Mesendoderm (in vitro differentiated cells): ENCODE data around the gene ST6GALNAC4.

Experiments used
- DNase-seq: peaks from one replicate; pipeline ENCODE4 v3.0.0; 2013
- H2AK5ac ChIP-seq: 2 replicates; pipeline ENCODE4 v1.6.1; 2013; ENCODE audit warnings: low read length, inconsistent platforms
- H2BK120ac ChIP-seq: 2 replicates; pipeline ENCODE4 v1.6.1; 2013; ENCODE audit warnings: low read depth, mild to moderate bottlenecking, low read length, moderate library complexity, mixed read lengths
- H2BK15ac ChIP-seq: replicated peaks from 2 replicates; pipeline ENCODE4 v1.6.1; 2013; ENCODE audit warnings: low read depth, mild to moderate bottlenecking, moderate library complexity
- H2BK5ac ChIP-seq: 2 replicates; pipeline ENCODE4 v1.6.1; 2013; ENCODE audit warnings: low read length, inconsistent platforms
- H3K18ac ChIP-seq: 2 replicates; pipeline ENCODE4 v1.6.1; 2013; ENCODE audit warnings: mild to moderate bottlenecking, low read length, mixed read lengths
- H3K23ac ChIP-seq: one replicate; pipeline ENCODE4 v1.6.1; 2013; ENCODE audit warnings: low read length
- H3K27ac ChIP-seq: 2 replicates; pipeline ENCODE4 v1.5.1; 2013; ENCODE audit warnings: low read depth, mild to moderate bottlenecking, inconsistent platforms, low read length, moderate library complexity
- H3K27me3 ChIP-seq: 2 replicates; pipeline ENCODE4 v1.6.1; 2013; ENCODE audit warnings: low read length, control low read depth, mild to moderate bottlenecking, inconsistent platforms; ENCODE audit not compliant: insufficient read depth, poor library complexity
- H3K36me3 ChIP-seq: 2 replicates; pipeline ENCODE4 v1.6.1; 2013; ENCODE audit warnings: low read length, inconsistent platforms; ENCODE audit not compliant: control insufficient read depth, insufficient read depth
- H3K4ac ChIP-seq: one replicate; pipeline ENCODE4 v1.6.1; 2013; ENCODE audit warnings: low read depth, mild to moderate bottlenecking, low read length, moderate library complexity
- H3K4me1 ChIP-seq: 2 replicates; pipeline ENCODE4 v1.6.1; 2013; ENCODE audit warnings: low read depth, low read length, inconsistent platforms; ENCODE audit not compliant: control insufficient read depth
- H3K4me2 ChIP-seq: 2 replicates; pipeline ENCODE4 v1.6.1; 2013; ENCODE audit warnings: low read length
- H3K4me3 ChIP-seq: 2 replicates; pipeline ENCODE4 v1.5.1; 2013; ENCODE audit warnings: mild to moderate bottlenecking, low read length
- H3K56ac ChIP-seq: one replicate; pipeline ENCODE4 v1.6.1; 2013; ENCODE audit warnings: low read length
- H3K79me1 ChIP-seq: 2 replicates; pipeline ENCODE4 v1.6.1; 2013; ENCODE audit warnings: low read length, inconsistent platforms
- H3K79me2 ChIP-seq: 2 replicates; pipeline ENCODE4 v1.6.1; 2013; ENCODE audit warnings: mild to moderate bottlenecking, low read length; ENCODE audit not compliant: control insufficient read depth, insufficient read depth
- H3K9ac ChIP-seq: 2 replicates; pipeline ENCODE4 v1.6.1; 2013; ENCODE audit warnings: low read length, inconsistent platforms
- H4K5ac ChIP-seq: one replicate; pipeline ENCODE4 v1.6.1; 2013; ENCODE audit warnings: low read length
- H4K8ac ChIP-seq: one replicate; pipeline ENCODE4 v1.6.1; 2013; ENCODE audit warnings: low read depth, mild to moderate bottlenecking, control low read depth, low read length, moderate library complexity
- WGBS: extraction: QIAGEN DNeasy Blood & Tissue Kit; methylation state at CpG from one replicate; pipeline ENCODE4 v1.1.7; 2013; ENCODE audit warnings: low lambda C conversion rate, missing lambda C conversion rate; ENCODE audit not compliant: insufficient coverage; ENCODE audit errors: extremely low coverage; 5-methylcytosine and 5-hydroxymethylcytosine counted together

The ST6GALNAC4 gene

GRCh38 chr9:127897193-127897692 lies 19.6 kb downstream of the ST6GALNAC4 start:
- H3K4me2 ChIP-seq = no peak overlapping the region
- H2AK5ac ChIP-seq = no peak overlapping the region
- no peak overlapping the region for H4K8ac ChIP-seq
- H2BK15ac ChIP-seq = no peak overlapping the region
- DNase-seq = peak; percentile 87
- no peak overlapping the region for H3K23ac ChIP-seq
- H4K5ac ChIP-seq = no peak overlapping the region
- no peak overlapping the region for H3K18ac ChIP-seq
- no peaks in the 10 kb centered on the region for H3K4me1 ChIP-seq
- peak overlapping the region; percentile 12 for H3K56ac ChIP-seq
- peaks cover 4% of the 10 kb centered on the region for H3K36me3 ChIP-seq
- H3K9ac ChIP-seq = peak overlapping the region; percentile 19
- H3K4me3 ChIP-seq = no peak overlapping the region
- H3K27ac ChIP-seq = no peak overlapping the region
- no peaks in the 10 kb centered on the region for H3K79me1 ChIP-seq
- H3K27me3 ChIP-seq = no peaks in the 10 kb centered on the region
- H3K4ac ChIP-seq = no peak overlapping the region
- no peak overlapping the region for H2BK5ac ChIP-seq
- H3K79me2 ChIP-seq = no peaks in the 10 kb centered on the region
- H2BK120ac ChIP-seq = no peak overlapping the region
- no CpG with 5 or more reads among the region's 19 CpGs for WGBS

- Histone ChIP-seq H3K56ac (no peak overlapping the region), H2AK5ac (no peak overlapping the region), H3K27ac (no peak overlapping the region), H3K79me2 (no peaks in the 10 kb centered on the region), H2BK15ac (no peak overlapping the region), H3K23ac (no peak overlapping the region), H4K8ac (no peak overlapping the region), H4K5ac (no peak overlapping the region), H2BK5ac (no peak overlapping the region), H3K4me2 (no peak overlapping the region), H3K4me3 (no peak overlapping the region), H3K4ac (no peak overlapping the region), H3K4me1 (no peaks in the 10 kb centered on the region), H3K79me1 (no peaks in the 10 kb centered on the region), H3K9ac (no peak overlapping the region), H2BK120ac (no peak overlapping the region), H3K27me3 (no peaks in the 10 kb centered on the region), H3K36me3 (peaks cover 4% of the 10 kb centered on the region), H3K18ac (no peak overlapping the region)
- DNase-seq = no peak
- WGBS = no CpG with 5 or more reads among the region's 16 CpGs
Measured at GRCh38 chr9:127896395-127897192, 20.2 kb downstream of the ST6GALNAC4 start.

- Histone ChIP-seq H3K4me1 (no peaks in the 10 kb centered on the region), H3K4me2 (no peak overlapping the region), H3K27me3 (no peaks in the 10 kb centered on the region), H3K9ac (no peak overlapping the region), H3K23ac (no peak overlapping the region), H3K27ac (no peak overlapping the region), H2BK15ac (no peak overlapping the region), H3K4ac (no peak overlapping the region), H4K8ac (no peak overlapping the region), H2BK5ac (no peak overlapping the region), H3K79me1 (no peaks in the 10 kb centered on the region), H3K36me3 (peaks cover 4% of the 10 kb centered on the region), H2BK120ac (no peak overlapping the region), H2AK5ac (no peak overlapping the region), H3K56ac (no peak overlapping the region), H4K5ac (no peak overlapping the region), H3K79me2 (no peaks in the 10 kb centered on the region), H3K4me3 (no peak overlapping the region), H3K18ac (no peak overlapping the region)
- no peak for DNase-seq
- WGBS = no CpG with 5 or more reads among the region's 8 CpGs
Measured at GRCh38 chr9:127895811-127896210, 21.0 kb downstream of the ST6GALNAC4 start.

GRCh38 chr9:127893392-127893791 lies 23.4 kb downstream of the ST6GALNAC4 start:
- H3K36me3 ChIP-seq = peaks cover 6% of the 10 kb centered on the region
- DNase-seq = no peak
- no peak overlapping the region for H2BK15ac ChIP-seq
- H3K23ac ChIP-seq = no peak overlapping the region
- H3K79me1 ChIP-seq = no peaks in the 10 kb centered on the region
- no peak overlapping the region for H4K8ac ChIP-seq
- no peaks in the 10 kb centered on the region for H3K27me3 ChIP-seq
- no peak overlapping the region for H2AK5ac ChIP-seq
- H2BK5ac ChIP-seq = no peak overlapping the region
- no peak overlapping the region for H4K5ac ChIP-seq
- no peak overlapping the region for H2BK120ac ChIP-seq
- H3K4me1 ChIP-seq = no peaks in the 10 kb centered on the region
- no peak overlapping the region for H3K4me2 ChIP-seq
- no peak overlapping the region for H3K27ac ChIP-seq
- H3K56ac ChIP-seq = no peak overlapping the region
- H3K18ac ChIP-seq = no peak overlapping the region
- no peak overlapping the region for H3K4me3 ChIP-seq
- WGBS = no CpG with 5 or more reads among the region's 4 CpGs
- no peaks in the 10 kb centered on the region for H3K79me2 ChIP-seq
- H3K4ac ChIP-seq = no peak overlapping the region
- no peak overlapping the region for H3K9ac ChIP-seq

- H3K79me1 ChIP-seq = no peaks in the 10 kb centered on the region
- H3K27me3 ChIP-seq = no peaks in the 10 kb centered on the region
- no CpG with 5 or more reads among the region's 6 CpGs for WGBS
- H2BK5ac ChIP-seq = no peak overlapping the region
- H3K79me2 ChIP-seq = no peaks in the 10 kb centered on the region
- H2BK120ac ChIP-seq = no peak overlapping the region
- H3K23ac ChIP-seq = no peak overlapping the region
- H3K4ac ChIP-seq = no peak overlapping the region
- no peaks in the 10 kb centered on the region for H3K4me1 ChIP-seq
- no peak overlapping the region for H3K18ac ChIP-seq
- no peak overlapping the region for H3K56ac ChIP-seq
- no peak overlapping the region for H2AK5ac ChIP-seq
- no peak for DNase-seq
- H4K5ac ChIP-seq = no peak overlapping the region
- H4K8ac ChIP-seq = no peak overlapping the region
- no peak overlapping the region for H3K4me2 ChIP-seq
- peaks cover 6% of the 10 kb centered on the region for H3K36me3 ChIP-seq
- H3K27ac ChIP-seq = no peak overlapping the region
- no peak overlapping the region for H3K9ac ChIP-seq
- H2BK15ac ChIP-seq = no peak overlapping the region
- no peak overlapping the region for H3K4me3 ChIP-seq
Measured at GRCh38 chr9:127892831-127893230, 24.0 kb downstream of the ST6GALNAC4 start.

- Histone ChIP-seq H2BK15ac (no peak overlapping the region), H3K9ac (no peak overlapping the region), H3K27me3 (no peaks in the 10 kb centered on the region), H2AK5ac (no peak overlapping the region), H3K23ac (no peak overlapping the region), H3K56ac (no peak overlapping the region), H3K4me1 (no peaks in the 10 kb centered on the region), H3K27ac (no peak overlapping the region), H3K4me2 (no peak overlapping the region), H4K8ac (no peak overlapping the region), H2BK5ac (no peak overlapping the region), H3K79me2 (no peaks in the 10 kb centered on the region), H3K18ac (no peak overlapping the region), H3K4ac (no peak overlapping the region), H3K79me1 (no peaks in the 10 kb centered on the region), H3K36me3 (peaks cover 6% of the 10 kb centered on the region), H4K5ac (no peak overlapping the region), H3K4me3 (no peak overlapping the region), H2BK120ac (no peak overlapping the region)
- no CpG with 5 or more reads among the region's 3 CpGs for WGBS
- no peak for DNase-seq
Measured at GRCh38 chr9:127890053-127890452, 26.8 kb downstream of the ST6GALNAC4 start.
